KMS-11 (cell line): ENCODE results near the gene SLC12A2.

Experiments used
- H2AFZ ChIP-seq: fragments of 200-600 bp; sonication (generic); 2 replicates; pipeline ENCODE4 v1.6.1; 2016; ENCODE audit warnings: antibody characterized with exemption, mixed run types, low read depth
- H3K27ac ChIP-seq: fragments of 200-600 bp; sonication (generic); 2 replicates; pipeline ENCODE4 v1.6.1; 2016; ENCODE audit warnings: mild to moderate bottlenecking, mixed run types
- H3K27me3 ChIP-seq: fragments of 200-600 bp; sonication (generic); 2 replicates; pipeline ENCODE4 v1.6.1; 2017; ENCODE audit warnings: mild to moderate bottlenecking, low read depth, mixed run types, moderate library complexity; ENCODE audit not compliant: insufficient read depth
- H3K36me3 ChIP-seq: fragments of 200-600 bp; sonication (generic); 2 replicates; pipeline ENCODE4 v1.6.1; 2017; ENCODE audit warnings: mild to moderate bottlenecking, mixed run types; ENCODE audit not compliant: insufficient read depth
- H3K4me1 ChIP-seq: fragments of 200-600 bp; sonication (generic); 2 replicates; pipeline ENCODE4 v1.6.1; 2016; ENCODE audit warnings: mild to moderate bottlenecking, low read depth, mixed run types; ENCODE audit not compliant: poor library complexity, severe bottlenecking
- H3K4me2 ChIP-seq: fragments of 200-600 bp; sonication (generic); 2 replicates; pipeline ENCODE4 v1.7.0; 2016; ENCODE audit warnings: mild to moderate bottlenecking, mixed run types
- H3K4me3 ChIP-seq: fragments of 200-600 bp; sonication (generic); IDR thresholded peaks from 2 replicates; pipeline ENCODE4 v1.6.1; 2017; ENCODE audit warnings: low read depth, low read length, mixed read lengths; ENCODE audit not compliant: insufficient read depth
- H3K79me2 ChIP-seq: fragments of 200-600 bp; sonication (generic); 2 replicates; pipeline ENCODE4 v1.6.1; 2016; ENCODE audit warnings: low read depth, mixed run types; ENCODE audit not compliant: insufficient read depth
- H3K9ac ChIP-seq: fragments of 200-600 bp; sonication (generic); 2 replicates; pipeline ENCODE4 v1.6.1; 2016; ENCODE audit warnings: mild to moderate bottlenecking, mixed run types
- H4K20me1 ChIP-seq: fragments of 200-600 bp; sonication (generic); 2 replicates; pipeline ENCODE4 v1.6.1; 2016; ENCODE audit warnings: mild to moderate bottlenecking, mixed run types; ENCODE audit not compliant: insufficient read depth
- CTCF ChIP-seq: fragments of 200-600 bp; sonication (generic); conservative IDR thresholded peaks from 2 replicates; pipeline ENCODE4 v1.6.1; 2017; ENCODE audit warnings: low read depth, mild to moderate bottlenecking, antibody characterized with exemption, low read length, moderate library complexity, mixed read lengths

Gene SLC12A2

GRCh38 chr5:128097224-128097623 is 13.7 kb downstream of the SLC12A2 start:
- no peaks in the 10 kb centered on the region for H3K4me1 ChIP-seq
- H3K27me3 ChIP-seq, result no peaks in the 10 kb centered on the region
- H3K9ac ChIP-seq, result no peak overlapping the region
- H3K79me2 ChIP-seq, result 0 out of 2 replicates have a peak, but pooled peaks cover 5% of the 10 kb centered on the region
- no peak overlapping the region for H3K4me2 ChIP-seq
- no peak for TF ChIP-seq CTCF
- H3K4me3 ChIP-seq, result no peak overlapping the region
- no peaks in the 10 kb centered on the region for H3K36me3 ChIP-seq
- no peaks in the 10 kb centered on the region for H4K20me1 ChIP-seq
- H3K27ac ChIP-seq, result no peak overlapping the region
- no peak overlapping the region for H2AFZ ChIP-seq

- TF ChIP-seq CTCF, result no peak
- Histone ChIP-seq H3K4me1 (no peaks in the 10 kb centered on the region), H3K4me2 (no peak overlapping the region), H3K27me3 (no peaks in the 10 kb centered on the region), H3K27ac (no peak overlapping the region), H3K79me2 (0 out of 2 replicates have a peak, but pooled peaks cover 5% of the 10 kb centered on the region), H3K9ac (no peak overlapping the region), H4K20me1 (no peaks in the 10 kb centered on the region), H3K4me3 (no peak overlapping the region), H3K36me3 (no peaks in the 10 kb centered on the region), H2AFZ (no peak overlapping the region)
Observed at GRCh38 chr5:128097781-128098180, 14.2 kb downstream of the SLC12A2 start.

GRCh38 chr5:128099944-128100343 is 16.4 kb downstream of the SLC12A2 start:
- no peak overlapping the region for H2AFZ ChIP-seq
- no peak overlapping the region for H3K4me3 ChIP-seq
- no peak for TF ChIP-seq CTCF
- H3K36me3 ChIP-seq, result no peaks in the 10 kb centered on the region
- H3K27ac ChIP-seq, result no peak overlapping the region
- H4K20me1 ChIP-seq, result no peaks in the 10 kb centered on the region
- no peaks in the 10 kb centered on the region for H3K79me2 ChIP-seq
- no peaks in the 10 kb centered on the region for H3K27me3 ChIP-seq
- no peak overlapping the region for H3K4me2 ChIP-seq
- no peaks in the 10 kb centered on the region for H3K4me1 ChIP-seq
- H3K9ac ChIP-seq, result no peak overlapping the region

DNA sequence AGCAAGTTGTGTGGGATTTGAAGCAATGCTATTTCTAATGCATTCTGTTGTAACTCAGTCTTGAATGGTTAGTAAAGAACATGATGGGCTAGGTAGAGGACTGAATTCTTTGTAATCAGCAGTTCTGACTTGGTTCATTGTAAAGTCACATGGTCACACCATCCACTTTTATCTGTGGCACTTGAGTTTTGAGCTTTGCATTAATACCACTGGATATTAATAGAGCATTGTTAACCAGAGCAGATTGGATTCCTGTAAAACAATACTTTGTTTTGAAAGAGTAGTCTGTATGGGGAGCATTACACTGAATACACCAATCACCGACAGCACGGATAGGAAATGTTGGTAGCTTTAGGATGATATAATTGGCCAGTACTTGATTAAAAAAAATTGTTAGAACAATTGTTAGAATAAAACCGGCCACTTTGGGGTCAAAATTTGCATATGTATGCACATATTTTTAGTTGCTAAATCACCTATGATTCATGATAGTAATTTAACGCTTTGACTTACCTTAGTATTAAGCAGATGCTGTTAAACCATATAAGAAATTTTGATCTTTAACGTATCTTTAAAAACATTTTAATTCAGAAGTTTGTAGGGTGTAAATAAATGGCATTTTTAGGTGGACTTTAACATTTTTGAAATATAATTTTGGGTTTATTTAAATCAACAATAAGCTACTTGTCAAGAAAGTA is 17.4 kb downstream of the SLC12A2 start:
- Histone ChIP-seq H3K27me3 (no peaks in the 10 kb centered on the region), H3K4me3 (no peak overlapping the region), H3K9ac (no peak overlapping the region), H3K79me2 (no peaks in the 10 kb centered on the region), H4K20me1 (no peaks in the 10 kb centered on the region), H2AFZ (no peak overlapping the region), H3K27ac (no peak overlapping the region), H3K4me2 (no peak overlapping the region), H3K4me1 (no peaks in the 10 kb centered on the region), H3K36me3 (no peaks in the 10 kb centered on the region)
- TF ChIP-seq CTCF, result no peak
